ENCODE measurements around the gene METTL26.

- TF ChIP-seq POLR2A (IDR thresholded peaks at IDR 0.05) (no peak), CTCF (IDR thresholded peaks at IDR 0.05) (no peak), EP300 (IDR thresholded peaks at IDR 0.05; ENCODE audit: low read depth) (no peak), POLR2AphosphoS5 (IDR thresholded peaks at IDR 0.05) (no peak)
Measured at GRCh38 chr16:630249-630814, 5.8 kb downstream of the METTL26 start.

All from transverse colon (tissue), 4 donors.